ENCODE measurements around the gene EMX1. TPM values are rescaled to one million over a fixed set of nuclear protein-coding genes. Genes with fewer than 3 reads are reported as not detected.
A peak's percentile ranks its signal among the peaks of the same experiment; 100 is the strongest.

EMX1 gene
- total RNA-seq, 4 donors from 2014 or later, result 1.1 to 10.0 (median 3.4) TPM; not detected in 1

GRCh38 chr2:72933207-72933606, 15.9 kb downstream of the EMX1 start:
- no peak overlapping the region for H3K4me3 ChIP-seq
- H3K9me3 ChIP-seq, result no peaks in the 10 kb centered on the region
- TF ChIP-seq CTCF (IDR thresholded peaks at IDR 0.05) (no peak), POLR2A (IDR thresholded peaks at IDR 0.05) (no peak)
- no peaks in the 10 kb centered on the region for H3K36me3 ChIP-seq
- no peak for DNase-seq
- H3K27me3 ChIP-seq, result no peaks in the 10 kb centered on the region
- H3K27ac ChIP-seq, result no peak overlapping the region
- H3K4me1 ChIP-seq, result peaks cover 0 to 8% (median 2%) of the 10 kb centered on the region in 4 donors

- peaks cover 0 to 8% (median 2%) of the 10 kb centered on the region in 4 donors for H3K4me1 ChIP-seq
- no peak overlapping the region for H3K4me3 ChIP-seq
- H3K27me3 ChIP-seq, result no peaks in the 10 kb centered on the region
- no peak for TF ChIP-seq POLR2A (IDR thresholded peaks at IDR 0.05)
- no peak for TF ChIP-seq CTCF (IDR thresholded peaks at IDR 0.05)
- H3K36me3 ChIP-seq, result no peaks in the 10 kb centered on the region
- peak in 2 of 3 donors; percentile 61 to 64 for DNase-seq
- H3K9me3 ChIP-seq, result no peaks in the 10 kb centered on the region
- no peak overlapping the region for H3K27ac ChIP-seq
Measured at GRCh38 chr2:72933646-72934151, 16.4 kb downstream of the EMX1 start.

GRCh38 chr2:72934683-72935610, 17.6 kb downstream of the EMX1 start:
- Histone ChIP-seq H3K36me3 (no peaks in the 10 kb centered on the region), H3K27ac (no peak overlapping the region), H3K4me3 (no peak overlapping the region), H3K9me3 (no peaks in the 10 kb centered on the region), H3K27me3 (no peaks in the 10 kb centered on the region), H3K4me1 (peaks cover 0 to 8% (median 2%) of the 10 kb centered on the region in 4 donors)
- peak in 2 of 3 donors; percentile 66 for DNase-seq
- TF ChIP-seq CTCF (IDR thresholded peaks at IDR 0.05), result peak in 4 of 6 experiments; percentile 23 to 70 (median 60)
- TF ChIP-seq POLR2A (IDR thresholded peaks at IDR 0.05), result no peak

- Histone ChIP-seq H3K9me3 (no peaks in the 10 kb centered on the region), H3K27ac (no peak overlapping the region), H3K4me3 (no peak overlapping the region), H3K4me1 (peaks cover 0 to 8% (median 2%) of the 10 kb centered on the region in 4 donors), H3K27me3 (no peaks in the 10 kb centered on the region), H3K36me3 (no peaks in the 10 kb centered on the region)
- TF ChIP-seq CTCF (IDR thresholded peaks at IDR 0.05), result no peak
- TF ChIP-seq POLR2A (IDR thresholded peaks at IDR 0.05), result no peak
- no peak for DNase-seq
Measured at GRCh38 chr2:72935611-72935957, 18.3 kb downstream of the EMX1 start.

- no peak for DNase-seq
- Histone ChIP-seq H3K4me1 (peaks cover 0 to 8% (median 2%) of the 10 kb centered on the region in 4 donors), H3K27me3 (no peaks in the 10 kb centered on the region), H3K4me3 (no peak overlapping the region), H3K36me3 (no peaks in the 10 kb centered on the region), H3K27ac (no peak overlapping the region), H3K9me3 (no peaks in the 10 kb centered on the region)
- TF ChIP-seq POLR2A (IDR thresholded peaks at IDR 0.05), result no peak
Measured at GRCh38 chr2:72936660-72937355, 19.5 kb downstream of the EMX1 start.

GRCh38 chr2:72937356-72937669, 20.0 kb downstream of the EMX1 start:
- Histone ChIP-seq H3K4me3 (no peak overlapping the region), H3K9me3 (no peaks in the 10 kb centered on the region), H3K27me3 (no peaks in the 10 kb centered on the region), H3K36me3 (no peaks in the 10 kb centered on the region), H3K27ac (no peak overlapping the region), H3K4me1 (peaks cover 0 to 8% (median 2%) of the 10 kb centered on the region in 4 donors)
- TF ChIP-seq CTCF (IDR thresholded peaks at IDR 0.05) (no peak), POLR2A (IDR thresholded peaks at IDR 0.05) (no peak)
- DNase-seq, result no peak

Measured in Peyer's patch (tissue), 4 donors.